Measurements from ENCODE around the gene RBM14.

RBM14 gene

DNA sequence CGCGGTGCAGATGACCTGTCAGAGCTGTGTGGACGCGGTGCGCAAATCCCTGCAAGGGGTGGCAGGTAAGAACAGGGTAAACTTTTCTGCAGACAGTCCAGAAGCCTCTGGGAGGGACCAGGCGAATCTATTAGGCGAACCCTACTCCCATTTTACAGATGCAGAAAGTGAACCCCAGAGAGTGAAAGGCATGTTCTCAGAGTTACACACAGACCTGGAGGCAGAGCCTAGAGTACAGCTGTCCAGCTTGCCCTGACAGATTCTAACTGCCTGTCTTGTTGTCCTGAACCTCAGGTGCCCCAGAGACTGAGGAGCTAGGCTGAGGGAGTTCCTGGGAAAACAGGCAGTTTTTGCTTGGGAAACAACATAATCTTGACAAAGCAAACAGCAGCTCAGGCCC lies 22.8 kb upstream of the RBM14 start:
- peaks cover 15 to 19% of the 10 kb centered on the region in 2 experiments for H3K4me1 ChIP-seq (ENCODE audit: control insufficient read depth in 1 of 2, insufficient read depth in 1 of 2, low read depth in 1 of 2, low read length in 1 of 2)
- peak overlapping the region; percentile 86 for H3K27ac ChIP-seq
- no peaks in the 10 kb centered on the region for H3K27me3 ChIP-seq
- peak overlapping the region; percentile 88 to 94 for H3K4me3 ChIP-seq (ENCODE audit: low read depth in 1 of 2, low read length in 1 of 2)
- H3K36me3 ChIP-seq = no peaks in the 10 kb centered on the region
- TF ChIP-seq, protein P1, sequence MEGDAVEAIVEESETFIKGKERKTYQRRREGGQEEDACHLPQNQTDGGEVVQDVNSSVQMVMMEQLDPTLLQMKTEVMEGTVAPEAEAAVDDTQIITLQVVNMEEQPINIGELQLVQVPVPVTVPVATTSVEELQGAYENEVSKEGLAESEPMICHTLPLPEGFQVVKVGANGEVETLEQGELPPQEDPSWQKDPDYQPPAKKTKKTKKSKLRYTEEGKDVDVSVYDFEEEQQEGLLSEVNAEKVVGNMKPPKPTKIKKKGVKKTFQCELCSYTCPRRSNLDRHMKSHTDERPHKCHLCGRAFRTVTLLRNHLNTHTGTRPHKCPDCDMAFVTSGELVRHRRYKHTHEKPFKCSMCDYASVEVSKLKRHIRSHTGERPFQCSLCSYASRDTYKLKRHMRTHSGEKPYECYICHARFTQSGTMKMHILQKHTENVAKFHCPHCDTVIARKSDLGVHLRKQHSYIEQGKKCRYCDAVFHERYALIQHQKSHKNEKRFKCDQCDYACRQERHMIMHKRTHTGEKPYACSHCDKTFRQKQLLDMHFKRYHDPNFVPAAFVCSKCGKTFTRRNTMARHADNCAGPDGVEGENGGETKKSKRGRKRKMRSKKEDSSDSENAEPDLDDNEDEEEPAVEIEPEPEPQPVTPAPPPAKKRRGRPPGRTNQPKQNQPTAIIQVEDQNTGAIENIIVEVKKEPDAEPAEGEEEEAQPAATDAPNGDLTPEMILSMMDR (IDR thresholded peaks at IDR 0.05) = no peak
- H3K9me3 ChIP-seq = no peaks in the 10 kb centered on the region

DNA sequence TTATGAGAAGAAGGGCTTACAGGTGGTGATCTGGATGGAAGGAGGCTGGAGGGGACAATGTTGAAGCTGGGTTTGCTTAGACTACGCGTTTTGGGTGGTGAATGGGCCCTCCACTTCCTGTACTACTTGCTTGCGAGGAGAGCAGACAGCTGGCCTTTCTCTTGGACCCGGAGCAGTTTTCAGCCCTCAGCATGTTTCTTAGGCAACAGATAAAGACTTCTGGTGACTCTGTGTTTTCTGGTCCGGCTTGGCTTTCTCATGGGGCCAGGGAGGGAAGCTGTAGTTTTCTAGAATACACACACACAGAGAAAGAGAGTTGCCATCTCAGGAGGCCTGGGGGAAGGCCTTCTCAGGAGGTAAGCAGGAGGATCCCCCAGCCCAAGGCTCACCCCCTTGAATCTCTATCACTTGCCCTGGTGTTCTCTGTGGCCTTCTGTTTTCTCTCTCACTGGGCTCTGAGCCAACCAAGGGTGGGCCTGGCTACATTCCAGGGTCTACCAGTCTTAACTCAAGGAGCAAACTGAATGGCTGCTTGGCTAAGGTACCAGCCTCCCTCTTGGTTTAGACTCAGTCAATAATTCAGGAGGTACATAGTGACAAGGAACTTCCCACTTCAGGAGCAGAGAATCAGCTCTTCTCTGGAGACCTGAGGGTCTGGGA lies 21.1 kb upstream of the RBM14 start:
- H3K27me3 ChIP-seq = no peaks in the 10 kb centered on the region
- peak overlapping the region; percentile 14 for H3K27ac ChIP-seq
- H3K36me3 ChIP-seq = peaks cover 16% of the 10 kb centered on the region
- TF ChIP-seq, protein P1 (IDR thresholded peaks at IDR 0.05) = no peak
- no peak overlapping the region for H3K4me3 ChIP-seq (ENCODE audit: low read depth in 1 of 2, low read length in 1 of 2)
- peaks cover 15 to 19% of the 10 kb centered on the region in 2 experiments for H3K4me1 ChIP-seq (ENCODE audit: control insufficient read depth in 1 of 2, insufficient read depth in 1 of 2, low read depth in 1 of 2, low read length in 1 of 2)
- no peaks in the 10 kb centered on the region for H3K9me3 ChIP-seq

DNA sequence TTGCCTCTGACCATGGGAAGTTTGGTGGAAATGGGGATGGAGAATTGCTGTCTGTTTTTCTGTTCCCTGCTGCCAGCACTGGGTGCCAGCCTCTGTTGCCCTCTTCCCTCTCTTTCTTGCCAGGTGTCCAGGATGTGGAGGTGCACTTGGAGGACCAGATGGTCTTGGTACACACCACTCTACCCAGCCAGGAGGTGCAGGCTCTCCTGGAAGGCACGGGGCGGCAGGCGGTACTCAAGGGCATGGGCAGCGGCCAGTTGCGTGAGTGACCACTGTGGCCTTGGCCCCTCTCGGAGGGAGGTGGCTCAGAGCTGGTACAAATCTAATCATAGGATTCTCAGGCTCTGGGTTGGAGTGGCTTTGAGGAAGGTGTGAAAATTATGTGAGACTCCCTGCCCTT lies 17.4 kb upstream of the RBM14 start:
- H3K9me3 ChIP-seq = no peaks in the 10 kb centered on the region
- H3K36me3 ChIP-seq = peaks cover 27% of the 10 kb centered on the region
- H3K27me3 ChIP-seq = no peaks in the 10 kb centered on the region
- no peak overlapping the region for H3K4me3 ChIP-seq (ENCODE audit: low read depth in 1 of 2, low read length in 1 of 2)
- TF ChIP-seq, protein P1 (IDR thresholded peaks at IDR 0.05) = no peak
- H3K27ac ChIP-seq = no peak overlapping the region
- peaks cover 0 to 6% of the 10 kb centered on the region in 2 experiments for H3K4me1 ChIP-seq (ENCODE audit: control insufficient read depth in 1 of 2, insufficient read depth in 1 of 2, low read depth in 1 of 2, low read length in 1 of 2)

DNA sequence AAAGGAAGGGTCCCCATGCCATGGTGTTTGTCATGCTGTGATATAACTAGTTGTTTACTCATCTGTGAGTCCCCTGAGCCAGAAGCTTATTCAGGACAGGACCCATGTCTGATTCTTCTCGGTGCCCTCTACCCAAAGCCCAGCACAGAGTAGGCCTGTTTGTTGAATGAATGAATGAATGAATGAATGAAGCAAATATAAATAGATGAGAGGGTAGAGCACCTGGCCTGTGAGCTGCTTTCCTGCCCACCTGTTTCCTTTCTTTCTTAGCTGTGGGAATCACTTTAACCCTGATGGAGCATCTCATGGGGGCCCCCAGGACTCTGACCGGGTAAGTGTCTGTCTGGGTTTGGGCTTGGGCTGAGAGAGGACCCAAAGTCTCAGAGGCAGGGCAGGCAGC lies 16.2 kb upstream of the RBM14 start:
- no peaks in the 10 kb centered on the region for H3K27me3 ChIP-seq
- no peaks in the 10 kb centered on the region for H3K9me3 ChIP-seq
- H3K4me3 ChIP-seq (ENCODE audit: low read depth in 1 of 2, low read length in 1 of 2) = no peak overlapping the region
- H3K36me3 ChIP-seq = peaks cover 34% of the 10 kb centered on the region
- TF ChIP-seq, protein P1 (IDR thresholded peaks at IDR 0.05) = no peak
- H3K27ac ChIP-seq = peak overlapping the region; percentile 49
- H3K4me1 ChIP-seq (ENCODE audit: control insufficient read depth in 1 of 2, insufficient read depth in 1 of 2, low read depth in 1 of 2, low read length in 1 of 2) = peaks cover 0 to 6% of the 10 kb centered on the region in 2 experiments

DNA sequence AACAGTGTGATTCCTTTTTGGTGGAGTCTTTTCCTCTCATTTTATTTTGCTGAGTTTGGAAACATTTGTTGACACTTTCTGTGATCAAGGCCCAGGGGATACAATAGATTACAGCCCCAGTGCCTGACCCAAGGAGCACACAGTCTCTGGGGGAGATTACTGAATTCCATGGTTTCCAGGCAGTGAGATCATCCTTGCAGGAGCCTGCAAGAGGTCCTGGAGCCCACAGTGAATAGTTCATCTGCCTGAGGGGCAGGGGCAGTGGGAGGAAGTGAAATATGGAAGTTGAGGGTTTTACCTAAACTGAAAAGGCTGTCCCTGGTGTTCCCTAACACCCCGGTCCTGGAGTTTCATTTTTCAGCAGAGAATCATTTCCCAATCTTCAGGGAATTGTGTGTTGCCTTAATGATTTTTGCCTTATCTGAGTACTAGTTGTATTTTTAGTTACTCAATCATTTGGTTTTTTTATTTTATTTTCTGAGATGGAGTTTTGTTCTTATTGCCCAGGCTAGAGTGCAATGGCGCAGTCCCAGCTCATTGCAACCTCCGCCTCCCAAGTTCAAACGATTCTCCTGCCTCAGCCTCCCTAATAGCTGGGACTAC lies 15.7 kb upstream of the RBM14 start:
- peaks cover 0 to 6% of the 10 kb centered on the region in 2 experiments for H3K4me1 ChIP-seq (ENCODE audit: control insufficient read depth in 1 of 2, insufficient read depth in 1 of 2, low read depth in 1 of 2, low read length in 1 of 2)
- H3K9me3 ChIP-seq = no peaks in the 10 kb centered on the region
- H3K4me3 ChIP-seq (ENCODE audit: low read depth in 1 of 2, low read length in 1 of 2) = no peak overlapping the region
- TF ChIP-seq, protein P1 (IDR thresholded peaks at IDR 0.05) = no peak
- H3K27me3 ChIP-seq = no peaks in the 10 kb centered on the region
- peak overlapping the region; percentile 49 for H3K27ac ChIP-seq
- H3K36me3 ChIP-seq = peaks cover 39% of the 10 kb centered on the region
